ENCODE results near the gene UBE2R2.

The UBE2R2 gene

DNA sequence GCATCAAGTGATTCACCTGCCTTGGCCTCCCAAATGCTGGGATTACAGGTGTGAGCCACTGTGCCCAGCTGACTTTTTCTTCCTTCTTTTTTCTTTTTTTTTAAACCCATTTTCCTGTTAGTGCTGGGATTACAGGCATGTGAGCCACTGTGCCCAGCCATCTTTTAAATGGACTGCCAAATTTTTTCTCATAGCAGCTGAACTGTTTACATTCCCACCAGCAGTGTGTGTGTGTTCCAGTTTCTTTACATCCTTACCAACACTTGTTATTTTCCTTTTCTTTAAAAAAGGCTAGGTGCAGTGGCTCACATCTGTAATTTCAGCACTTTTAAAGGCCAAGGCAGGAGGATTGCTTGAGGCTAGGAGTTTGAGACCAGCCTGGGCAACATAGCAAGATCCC, 76.9 kb downstream of the UBE2R2 start:
- no peaks in the 10 kb centered on the region for H3K4me1 ChIP-seq (ENCODE audit: insufficient read depth, low read length, poor library complexity, severe bottlenecking)
- H3K79me2 ChIP-seq (ENCODE audit: insufficient read depth, low read length) = peaks cover 70% of the 10 kb centered on the region

GRCh38 chr9:33894316-33894715, 77.4 kb downstream of the UBE2R2 start:
- no peaks in the 10 kb centered on the region for H3K27me3 ChIP-seq (ENCODE audit: insufficient read depth, low read length, poor library complexity, severe bottlenecking)
- H3K36me3 ChIP-seq (ENCODE audit: insufficient read depth, low read length) = peaks cover 32% of the 10 kb centered on the region
- no peak overlapping the region for H2AFZ ChIP-seq (ENCODE audit: low read length)
- H3F3A ChIP-seq (ENCODE audit: low read depth) = no peaks in the 10 kb centered on the region
- H3K4me2 ChIP-seq (ENCODE audit: low read depth, low read length, poor library complexity, severe bottlenecking) = no peak overlapping the region
- H3K9me3 ChIP-seq (ENCODE audit: insufficient read depth, low read depth, low read length) = no peaks in the 10 kb centered on the region
- H3K4me3 ChIP-seq (ENCODE audit: low read length, poor library complexity, severe bottlenecking) = no peak overlapping the region
- no peak overlapping the region for H3K9ac ChIP-seq (ENCODE audit: low read depth, low read length, poor library complexity, severe bottlenecking)
- H3K4me1 ChIP-seq (ENCODE audit: insufficient read depth, low read length, poor library complexity, severe bottlenecking) = no peaks in the 10 kb centered on the region
- no peaks in the 10 kb centered on the region for H3K9me2 ChIP-seq (replicated peaks; ENCODE audit: low read depth, low read length)
- TF ChIP-seq EZH2phosphoT487 (IDR thresholded peaks at IDR 0.05; ENCODE audit: borderline replicate concordance) = no peak
- H3K79me2 ChIP-seq (ENCODE audit: insufficient read depth, low read length) = peaks cover 71% of the 10 kb centered on the region
- H4K20me1 ChIP-seq (ENCODE audit: insufficient read depth, low read length, poor library complexity, severe bottlenecking) = peaks cover 50% of the 10 kb centered on the region

More for the DNA sequence above, 76.9 kb downstream of the UBE2R2 start:
- Histone ChIP-seq H3F3A (ENCODE audit: low read depth) (no peaks in the 10 kb centered on the region), H3K27me3 (ENCODE audit: insufficient read depth, low read length, poor library complexity, severe bottlenecking) (no peaks in the 10 kb centered on the region), H3K9me3 (ENCODE audit: insufficient read depth, low read depth, low read length) (no peaks in the 10 kb centered on the region), H3K36me3 (ENCODE audit: insufficient read depth, low read length) (peaks cover 32% of the 10 kb centered on the region), H2AFZ (ENCODE audit: low read length) (no peak overlapping the region), H4K20me1 (ENCODE audit: insufficient read depth, low read length, poor library complexity, severe bottlenecking) (peaks cover 52% of the 10 kb centered on the region), H3K9me2 (replicated peaks; ENCODE audit: low read depth, low read length) (no peaks in the 10 kb centered on the region), H3K4me3 (ENCODE audit: low read length, poor library complexity, severe bottlenecking) (no peak overlapping the region), H3K4me2 (ENCODE audit: low read depth, low read length, poor library complexity, severe bottlenecking) (no peak overlapping the region), H3K9ac (ENCODE audit: low read depth, low read length, poor library complexity, severe bottlenecking) (no peak overlapping the region)
- TF ChIP-seq CTCF (conservative IDR thresholded peaks at IDR 0.05; ENCODE audit: low read length) = no peak
- TF ChIP-seq EZH2phosphoT487 (IDR thresholded peaks at IDR 0.05; ENCODE audit: borderline replicate concordance) = no peak

DNA sequence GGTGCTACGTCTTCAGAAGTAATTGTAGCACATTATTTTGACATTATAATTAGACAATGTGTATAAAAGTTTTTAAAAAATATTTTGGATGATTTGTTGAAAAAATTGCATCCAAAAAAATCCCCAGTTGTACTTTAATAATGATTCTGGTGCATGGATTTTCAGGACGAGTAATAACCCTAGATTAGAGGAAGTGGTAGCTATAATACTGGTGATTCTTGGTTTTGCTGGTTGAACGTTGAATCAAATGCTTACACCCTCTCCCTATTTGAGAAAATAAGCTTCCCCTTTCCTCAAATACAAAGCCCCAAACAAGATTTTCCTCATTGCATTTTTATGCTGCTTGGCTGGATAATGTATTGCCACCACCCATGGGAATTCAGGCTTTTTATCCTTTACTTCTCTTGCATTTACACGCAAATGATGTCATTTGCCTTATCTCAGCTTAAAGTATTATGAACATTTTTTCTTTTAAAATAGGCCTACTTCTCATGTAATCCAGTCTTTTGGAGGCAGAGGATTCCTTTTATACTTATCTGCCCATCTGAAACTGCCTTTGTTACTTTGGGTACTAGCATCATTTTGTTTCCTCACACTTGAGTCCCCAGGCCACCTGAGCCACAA, 86.3 kb downstream of the UBE2R2 start:
- Histone ChIP-seq H4K20me1 (ENCODE audit: insufficient read depth, low read length, poor library complexity, severe bottlenecking) (peaks cover 46% of the 10 kb centered on the region), H3K9me2 (replicated peaks; ENCODE audit: low read depth, low read length) (no peaks in the 10 kb centered on the region), H3K9me3 (ENCODE audit: insufficient read depth, low read depth, low read length) (no peaks in the 10 kb centered on the region), H3K79me2 (ENCODE audit: insufficient read depth, low read length) (peaks cover 74% of the 10 kb centered on the region; the same call in 1 of the 2 replicates), H3K36me3 (ENCODE audit: insufficient read depth, low read length) (peaks cover 74% of the 10 kb centered on the region), H3K9ac (ENCODE audit: low read depth, low read length, poor library complexity, severe bottlenecking) (no peak overlapping the region), H2AFZ (ENCODE audit: low read length) (no peak overlapping the region), H3K4me1 (ENCODE audit: insufficient read depth, low read length, poor library complexity, severe bottlenecking) (no peaks in the 10 kb centered on the region), H3K4me3 (ENCODE audit: low read length, poor library complexity, severe bottlenecking) (no peak overlapping the region), H3K4me2 (ENCODE audit: low read depth, low read length, poor library complexity, severe bottlenecking) (no peak overlapping the region), H3K27me3 (ENCODE audit: insufficient read depth, low read length, poor library complexity, severe bottlenecking) (no peaks in the 10 kb centered on the region), H3F3A (ENCODE audit: low read depth) (no peaks in the 10 kb centered on the region)
- TF ChIP-seq CTCF (conservative IDR thresholded peaks at IDR 0.05; ENCODE audit: low read length) = no peak
- no peak for TF ChIP-seq EZH2phosphoT487 (IDR thresholded peaks at IDR 0.05; ENCODE audit: borderline replicate concordance)

DNA sequence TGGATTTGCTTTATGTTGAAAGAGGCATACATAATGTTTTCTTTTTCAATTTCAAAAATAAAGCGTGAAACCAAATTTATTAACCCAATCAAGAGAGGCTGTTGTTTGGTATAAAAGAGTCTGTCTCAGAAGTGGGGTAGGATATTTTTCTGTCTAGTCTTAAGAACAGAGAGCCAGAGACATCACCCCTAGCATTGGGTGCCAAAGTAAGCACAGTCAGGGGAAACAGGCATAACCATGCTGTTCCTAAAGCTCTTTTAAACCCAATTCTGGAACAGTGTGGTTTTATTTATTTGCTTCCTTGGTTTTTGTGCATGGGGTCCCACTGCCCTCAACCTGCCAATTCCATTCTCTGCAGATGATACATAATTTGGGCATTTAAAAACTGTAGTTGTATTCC, 88.2 kb downstream of the UBE2R2 start:
- no peaks in the 10 kb centered on the region for H3K4me1 ChIP-seq (ENCODE audit: insufficient read depth, low read length, poor library complexity, severe bottlenecking)
- H3K9me3 ChIP-seq (ENCODE audit: insufficient read depth, low read depth, low read length) = no peaks in the 10 kb centered on the region
- H4K20me1 ChIP-seq (ENCODE audit: insufficient read depth, low read length, poor library complexity, severe bottlenecking) = peaks cover 42% of the 10 kb centered on the region
- peaks cover 74% of the 10 kb centered on the region for H3K36me3 ChIP-seq (ENCODE audit: insufficient read depth, low read length)
- no peak for TF ChIP-seq EZH2phosphoT487 (IDR thresholded peaks at IDR 0.05; ENCODE audit: borderline replicate concordance)
- no peaks in the 10 kb centered on the region for H3K27me3 ChIP-seq (ENCODE audit: insufficient read depth, low read length, poor library complexity, severe bottlenecking)
- H3K9me2 ChIP-seq (replicated peaks; ENCODE audit: low read depth, low read length) = no peaks in the 10 kb centered on the region
- no peak overlapping the region for H3K9ac ChIP-seq (ENCODE audit: low read depth, low read length, poor library complexity, severe bottlenecking)
- H3K79me2 ChIP-seq (ENCODE audit: insufficient read depth, low read length) = peaks cover 82% of the 10 kb centered on the region
- H3F3A ChIP-seq (ENCODE audit: low read depth) = no peaks in the 10 kb centered on the region
- H3K4me2 ChIP-seq (ENCODE audit: low read depth, low read length, poor library complexity, severe bottlenecking) = no peak overlapping the region
- no peak overlapping the region for H2AFZ ChIP-seq (ENCODE audit: low read length)
- no peak overlapping the region for H3K4me3 ChIP-seq (ENCODE audit: low read length, poor library complexity, severe bottlenecking)

Data from Loucy (cell line).